ENCODE data around the gene RAB2B.
A peak's percentile ranks its signal among the peaks of the same experiment; 100 is the strongest.

Gene RAB2B

DNA sequence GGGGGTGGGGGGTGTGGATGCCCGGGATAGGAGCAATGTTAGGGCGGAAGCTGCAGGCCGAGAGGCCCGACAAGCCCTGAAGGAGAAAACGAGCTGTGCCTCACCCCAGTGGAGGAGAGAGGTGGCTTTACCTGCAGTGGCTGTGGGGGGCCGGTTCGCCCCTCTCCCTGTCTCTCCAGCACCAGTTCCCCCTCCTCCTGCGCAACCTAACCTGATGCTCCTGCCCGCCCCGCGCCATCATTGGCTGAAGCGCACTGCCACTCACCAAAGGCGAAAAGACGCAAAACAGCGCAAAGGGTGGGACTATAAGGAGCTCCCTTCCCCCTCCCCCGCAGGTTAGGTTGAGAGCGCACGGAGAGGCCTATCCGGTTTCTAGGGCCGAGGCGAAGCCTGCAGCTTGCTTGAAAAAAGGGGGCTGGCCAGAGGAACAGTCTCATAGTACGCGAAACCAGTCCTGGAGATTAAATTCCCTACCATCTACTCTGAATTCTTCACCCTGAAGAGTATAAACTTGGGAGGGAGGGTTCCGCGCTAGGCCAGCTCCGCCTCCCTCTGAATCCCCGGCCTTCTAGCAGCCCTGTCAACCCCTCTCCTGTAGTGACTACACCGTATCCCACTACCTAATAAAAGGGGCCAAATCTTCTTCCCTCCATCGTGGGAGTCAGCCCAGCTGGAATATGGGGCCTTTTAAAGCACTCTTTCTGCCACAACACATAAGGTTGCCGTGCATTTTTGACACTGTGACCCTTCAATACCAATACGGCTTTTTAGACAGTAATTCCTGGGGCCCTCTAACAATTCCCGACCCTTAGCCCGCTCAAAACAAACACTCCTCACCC lies 39.5 kb downstream of the RAB2B start:
- TF ChIP-seq, protein P1, sequence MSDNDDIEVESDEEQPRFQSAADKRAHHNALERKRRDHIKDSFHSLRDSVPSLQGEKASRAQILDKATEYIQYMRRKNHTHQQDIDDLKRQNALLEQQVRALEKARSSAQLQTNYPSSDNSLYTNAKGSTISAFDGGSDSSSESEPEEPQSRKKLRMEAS (IDR thresholded peaks at IDR 0.05; ENCODE audit: low read depth, low read length): peak; percentile 48
- no peak for TF ChIP-seq POLR2A (IDR thresholded peaks at IDR 0.05; ENCODE audit: extremely low read depth, insufficient read length)
- H3K4me3 ChIP-seq (ENCODE audit: low read depth, low read length): peak overlapping the region; percentile 84
- peak; percentile 98 for DNase-seq (ENCODE audit: low read depth)

DNA sequence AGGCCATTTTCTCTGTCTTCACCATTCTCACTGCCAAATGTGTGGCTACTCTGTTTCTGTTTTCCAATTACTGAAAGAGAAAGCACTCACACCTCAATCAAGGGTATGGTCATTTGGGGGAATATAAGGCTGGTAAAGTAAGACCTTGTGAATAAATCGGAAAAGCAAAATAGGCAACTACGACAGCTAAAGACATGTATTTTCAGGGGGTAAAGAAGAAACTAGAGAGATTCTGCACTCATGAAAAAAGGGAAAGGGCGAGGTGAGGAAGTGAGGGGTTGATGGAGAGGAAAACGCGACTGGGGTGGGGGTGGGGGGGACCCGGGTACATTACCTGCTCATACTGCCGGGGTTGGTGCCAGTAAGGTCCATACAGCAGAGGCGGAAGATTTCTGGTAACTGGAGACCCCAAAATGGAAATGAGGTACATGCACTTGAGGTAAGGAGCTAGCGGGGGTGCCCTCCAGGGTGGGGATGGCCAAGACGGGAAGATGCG lies 40.1 kb downstream of the RAB2B start:
- DNase-seq (ENCODE audit: low read depth): no peak
- TF ChIP-seq POLR2A (IDR thresholded peaks at IDR 0.05; ENCODE audit: extremely low read depth, insufficient read length): no peak
- TF ChIP-seq, protein P2, sequence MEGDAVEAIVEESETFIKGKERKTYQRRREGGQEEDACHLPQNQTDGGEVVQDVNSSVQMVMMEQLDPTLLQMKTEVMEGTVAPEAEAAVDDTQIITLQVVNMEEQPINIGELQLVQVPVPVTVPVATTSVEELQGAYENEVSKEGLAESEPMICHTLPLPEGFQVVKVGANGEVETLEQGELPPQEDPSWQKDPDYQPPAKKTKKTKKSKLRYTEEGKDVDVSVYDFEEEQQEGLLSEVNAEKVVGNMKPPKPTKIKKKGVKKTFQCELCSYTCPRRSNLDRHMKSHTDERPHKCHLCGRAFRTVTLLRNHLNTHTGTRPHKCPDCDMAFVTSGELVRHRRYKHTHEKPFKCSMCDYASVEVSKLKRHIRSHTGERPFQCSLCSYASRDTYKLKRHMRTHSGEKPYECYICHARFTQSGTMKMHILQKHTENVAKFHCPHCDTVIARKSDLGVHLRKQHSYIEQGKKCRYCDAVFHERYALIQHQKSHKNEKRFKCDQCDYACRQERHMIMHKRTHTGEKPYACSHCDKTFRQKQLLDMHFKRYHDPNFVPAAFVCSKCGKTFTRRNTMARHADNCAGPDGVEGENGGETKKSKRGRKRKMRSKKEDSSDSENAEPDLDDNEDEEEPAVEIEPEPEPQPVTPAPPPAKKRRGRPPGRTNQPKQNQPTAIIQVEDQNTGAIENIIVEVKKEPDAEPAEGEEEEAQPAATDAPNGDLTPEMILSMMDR (IDR thresholded peaks at IDR 0.05; ENCODE audit: low read depth, low read length): no peak
- TF ChIP-seq MYC (IDR thresholded peaks at IDR 0.05; ENCODE audit: low read depth, low read length): no peak
- TF ChIP-seq, protein P1 (IDR thresholded peaks at IDR 0.05; ENCODE audit: low read depth, low read length): no peak
- peak overlapping the region; percentile 84 for H3K4me3 ChIP-seq (ENCODE audit: low read depth, low read length)

DNA sequence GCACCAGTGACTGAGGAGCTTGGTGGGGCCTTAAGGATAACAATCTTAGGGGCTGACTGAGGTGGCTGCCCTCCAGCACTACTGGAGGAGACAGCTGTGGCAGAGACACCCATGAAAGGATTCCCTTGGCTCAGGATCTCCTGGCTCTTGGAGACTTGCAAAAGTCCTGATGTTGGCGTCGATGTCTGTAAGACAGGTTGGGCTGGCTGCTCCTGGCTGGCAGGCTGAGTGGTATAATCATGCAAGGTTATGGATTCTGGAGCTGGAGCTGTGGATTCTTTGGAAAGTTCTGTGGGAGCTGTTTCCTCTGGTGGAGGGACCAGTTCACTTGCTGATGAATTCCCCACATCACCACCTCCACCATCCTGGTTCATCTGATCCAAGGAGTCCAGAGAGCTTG lies 45.6 kb downstream of the RAB2B start:
- TF ChIP-seq, protein P1 (IDR thresholded peaks at IDR 0.05; ENCODE audit: low read depth, low read length): no peak
- TF ChIP-seq POLR2A (IDR thresholded peaks at IDR 0.05; ENCODE audit: extremely low read depth, insufficient read length): no peak
- TF ChIP-seq MYC (IDR thresholded peaks at IDR 0.05; ENCODE audit: low read depth, low read length): no peak
- TF ChIP-seq, protein P2 (IDR thresholded peaks at IDR 0.05; ENCODE audit: low read depth, low read length): no peak
- no peak for DNase-seq (ENCODE audit: low read depth)
- H3K4me3 ChIP-seq (ENCODE audit: low read depth, low read length): no peak overlapping the region

DNA sequence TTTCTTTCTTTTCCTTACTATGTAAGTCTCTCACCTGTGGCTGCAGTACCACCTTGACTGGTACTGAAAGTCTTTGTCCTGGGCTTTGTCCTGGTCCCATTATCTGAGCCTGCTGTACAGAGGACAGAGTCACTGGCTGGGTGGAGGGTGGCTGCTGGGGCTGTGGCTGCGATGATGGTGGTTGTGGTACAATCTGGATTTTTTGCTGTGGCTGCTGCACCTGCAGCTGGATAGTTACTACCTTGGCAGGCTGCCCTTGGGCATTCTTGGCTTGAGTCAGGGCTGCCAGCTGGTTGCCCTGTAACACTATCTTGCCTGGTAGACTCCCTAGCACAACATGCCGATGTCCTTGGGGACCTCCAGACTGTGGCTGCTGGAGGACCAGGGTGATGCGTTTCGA lies 47.8 kb downstream of the RAB2B start:
- TF ChIP-seq, protein P1 (IDR thresholded peaks at IDR 0.05; ENCODE audit: low read depth, low read length): no peak
- TF ChIP-seq MYC (IDR thresholded peaks at IDR 0.05; ENCODE audit: low read depth, low read length) (no peak), POLR2A (IDR thresholded peaks at IDR 0.05; ENCODE audit: extremely low read depth, insufficient read length) (no peak)
- TF ChIP-seq, protein P2 (IDR thresholded peaks at IDR 0.05; ENCODE audit: low read depth, low read length): no peak
- no peak overlapping the region for H3K4me3 ChIP-seq (ENCODE audit: low read depth, low read length)
- no peak for DNase-seq (ENCODE audit: low read depth)

DNA sequence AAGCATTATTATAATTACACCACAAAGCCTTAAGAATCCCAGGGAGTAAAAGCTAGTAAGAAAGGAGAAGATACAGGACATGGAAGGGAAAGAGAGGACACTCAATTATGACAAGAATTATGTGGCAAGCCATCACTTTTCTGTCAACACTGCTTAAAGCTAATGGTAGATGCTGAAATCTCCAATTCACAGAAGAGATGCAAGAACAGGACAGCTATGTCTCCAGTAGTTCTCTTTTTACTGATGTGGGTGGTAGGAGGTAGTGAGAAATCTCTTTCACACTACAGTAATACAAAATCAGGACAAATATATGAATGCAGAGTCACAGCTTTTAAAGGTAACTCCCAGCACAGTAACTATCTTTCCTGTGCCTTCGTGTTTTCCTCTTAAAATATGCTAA lies 50.1 kb downstream of the RAB2B start:
- TF ChIP-seq, protein P2 (IDR thresholded peaks at IDR 0.05; ENCODE audit: low read depth, low read length): no peak
- TF ChIP-seq, protein P1 (IDR thresholded peaks at IDR 0.05; ENCODE audit: low read depth, low read length): no peak
- no peak for TF ChIP-seq MYC (IDR thresholded peaks at IDR 0.05; ENCODE audit: low read depth, low read length)
- no peak for TF ChIP-seq POLR2A (IDR thresholded peaks at IDR 0.05; ENCODE audit: extremely low read depth, insufficient read length)
- no peak for DNase-seq (ENCODE audit: low read depth)
- no peak overlapping the region for H3K4me3 ChIP-seq (ENCODE audit: low read depth, low read length)

DNA sequence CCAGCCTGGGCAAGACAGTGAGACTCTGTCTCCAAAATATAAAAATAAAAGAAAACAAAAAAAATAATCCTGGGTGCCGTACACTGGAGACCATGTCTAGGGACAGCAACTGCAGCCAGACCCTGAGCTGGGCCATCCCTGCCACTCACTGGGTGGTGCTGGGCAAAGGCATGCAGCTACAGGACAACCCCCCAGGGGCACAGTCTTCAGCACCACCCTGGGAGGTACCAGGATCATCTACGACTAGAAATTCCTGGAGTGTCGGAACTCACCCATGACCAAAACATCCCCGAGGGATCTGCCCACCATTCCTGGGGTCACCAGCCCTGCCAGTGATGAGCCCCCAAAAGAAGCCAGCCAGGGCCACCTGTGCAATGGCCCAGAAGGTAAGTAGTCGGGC lies 57.2 kb downstream of the RAB2B start:
- no peak for DNase-seq (ENCODE audit: low read depth)
- no peak for TF ChIP-seq POLR2A (IDR thresholded peaks at IDR 0.05; ENCODE audit: extremely low read depth, insufficient read length)
- TF ChIP-seq, protein P1 (IDR thresholded peaks at IDR 0.05; ENCODE audit: low read depth, low read length): no peak
- TF ChIP-seq MYC (IDR thresholded peaks at IDR 0.05; ENCODE audit: low read depth, low read length): no peak
- TF ChIP-seq, protein P2 (IDR thresholded peaks at IDR 0.05; ENCODE audit: low read depth, low read length): no peak
- no peak overlapping the region for H3K4me3 ChIP-seq (ENCODE audit: low read depth, low read length)
